Loucy (cell line): ENCODE data around the gene GBA2.

Experiments
- H2AFZ ChIP-seq: fragments of 200-600 bp; sonication (generic); 2 replicates; pipeline ENCODE4 v1.6.0; 2016; ENCODE audit warnings: antibody characterized with exemption, mild to moderate bottlenecking, low read length, moderate library complexity
- H3F3A ChIP-seq: fragments of 200-600 bp; 2 replicates; pipeline ENCODE4 v1.6.0; 2016; ENCODE audit warnings: antibody characterized with exemption, low read depth, mild to moderate bottlenecking
- H3K27me3 ChIP-seq: fragments of 200-600 bp; sonication (generic); 2 replicates; pipeline ENCODE4 v1.6.1; 2014; ENCODE audit warnings: low read length, mild to moderate bottlenecking; ENCODE audit not compliant: insufficient read depth, poor library complexity, severe bottlenecking
- H3K36me3 ChIP-seq: fragments of 200-600 bp; sonication (generic); 2 replicates; pipeline ENCODE4 v1.6.1; 2016; ENCODE audit warnings: low read length; ENCODE audit not compliant: insufficient read depth
- H3K4me1 ChIP-seq: fragments of 200-600 bp; sonication (generic); 2 replicates; pipeline ENCODE4 v1.5.1; 2014; ENCODE audit warnings: low read length, mild to moderate bottlenecking; ENCODE audit not compliant: insufficient read depth, poor library complexity, severe bottlenecking
- H3K4me2 ChIP-seq: fragments of 200-600 bp; sonication (generic); 2 replicates; pipeline ENCODE4 v1.6.0; 2014; ENCODE audit warnings: antibody characterized with exemption, low read length, low read depth, mild to moderate bottlenecking; ENCODE audit not compliant: poor library complexity, severe bottlenecking
- H3K4me3 ChIP-seq: fragments of 200-600 bp; sonication (generic); 2 replicates; pipeline ENCODE4 v1.5.1; 2014; ENCODE audit warnings: low read length, mild to moderate bottlenecking, mixed read lengths; ENCODE audit not compliant: poor library complexity, severe bottlenecking
- H3K79me2 ChIP-seq: fragments of 200-600 bp; sonication (generic); 2 replicates; pipeline ENCODE4 v1.6.1; 2014; ENCODE audit warnings: low read length; ENCODE audit not compliant: insufficient read depth
- H3K9ac ChIP-seq: fragments of 200-600 bp; sonication (generic); 2 replicates; pipeline ENCODE4 v1.6.0; 2014; ENCODE audit warnings: mild to moderate bottlenecking, low read depth, low read length, moderate library complexity; ENCODE audit not compliant: poor library complexity, severe bottlenecking
- H3K9me2 ChIP-seq: fragments of 200-600 bp; sonication (generic); replicated peaks from 2 replicates; pipeline ENCODE4 v1.6.1; 2016; ENCODE audit warnings: low read depth, low read length, mixed read lengths
- H3K9me3 ChIP-seq: fragments of 200-600 bp; sonication (generic); 2 replicates; pipeline ENCODE4 v1.6.1; 2014; ENCODE audit warnings: mild to moderate bottlenecking, antibody characterized with exemption, low read length, low read depth; ENCODE audit not compliant: insufficient read depth
- H4K20me1 ChIP-seq: fragments of 200-600 bp; sonication (generic); 2 replicates; pipeline ENCODE4 v1.6.0; 2014; ENCODE audit warnings: antibody characterized with exemption, low read length, mild to moderate bottlenecking; ENCODE audit not compliant: insufficient read depth, poor library complexity, severe bottlenecking
- CTCF ChIP-seq: fragments of 200-600 bp; sonication (generic); conservative IDR thresholded peaks from 2 replicates; pipeline ENCODE4 v1.5.1; 2014; ENCODE audit warnings: mild to moderate bottlenecking, antibody characterized with exemption, low read length
- EZH2phosphoT487 ChIP-seq: fragments of 200-600 bp; IDR thresholded peaks from 2 replicates; pipeline ENCODE4 v1.6.1; 2018; ENCODE audit warnings: antibody characterized with exemption, mild to moderate bottlenecking, moderate library complexity, borderline replicate concordance

Gene GBA2

GRCh38 chr9:35732800-35733541 is 16.1 kb downstream of the GBA2 start:
- H3K9me2 ChIP-seq: no peaks in the 10 kb centered on the region
- peaks cover 41% of the 10 kb centered on the region for H3K4me1 ChIP-seq
- H4K20me1 ChIP-seq: peaks cover 30% of the 10 kb centered on the region
- peak overlapping the region; percentile 81 for H3K4me3 ChIP-seq
- peak overlapping the region; percentile 89 for H3K4me2 ChIP-seq
- no peak for TF ChIP-seq EZH2phosphoT487
- peak; percentile 34 for TF ChIP-seq CTCF
- H3K36me3 ChIP-seq: peaks cover 28% of the 10 kb centered on the region; the same call in 1 of the 2 replicates
- no peaks in the 10 kb centered on the region for H3K27me3 ChIP-seq
- H3F3A ChIP-seq: peaks cover 16% of the 10 kb centered on the region
- H3K9ac ChIP-seq: peak overlapping the region; percentile 92
- H3K9me3 ChIP-seq: no peaks in the 10 kb centered on the region
- peak overlapping the region; percentile 76; the same call in 1 of the 2 replicates for H2AFZ ChIP-seq
- H3K79me2 ChIP-seq: peaks cover 54% of the 10 kb centered on the region

GRCh38 chr9:35732185-35732799 is 16.7 kb downstream of the GBA2 start, which contains the start of the genes CREB3 and TLN1:
CREB3 (plus strand) TSS chr9:35732666; CDS start chr9:35732773, 107 bp downstream.
TLN1 (minus strand) TSS chr9:35732195; CDS start chr9:35725694, 6,501 bp downstream.
- Histone ChIP-seq H3F3A (peaks cover 17% of the 10 kb centered on the region), H3K4me3 (peak within 1 kb of the TSS; percentile 81), H3K9ac (peak within 1 kb of the TSS; percentile 92), H3K9me2 (no peaks in the 10 kb centered on the region), H3K79me2 (peaks cover 61% of the 10 kb centered on the region), H3K9me3 (no peaks in the 10 kb centered on the region), H3K4me1 (peaks cover 48% of the 10 kb centered on the region), H2AFZ (peak within 1 kb of the TSS; percentile 76), H3K4me2 (peak within 1 kb of the TSS; percentile 99), H4K20me1 (peaks cover 30% of the 10 kb centered on the region), H3K27me3 (no peaks in the 10 kb centered on the region), H3K36me3 (peaks cover 21% of the 10 kb centered on the region; the same call in 1 of the 2 replicates)
- peak; percentile 41 for TF ChIP-seq CTCF
- no peak for TF ChIP-seq EZH2phosphoT487

GRCh38 chr9:35731415-35732184 is 17.4 kb downstream of the GBA2 start:
- peak overlapping the region; percentile 58; the same call in 1 of the 2 replicates for H2AFZ ChIP-seq
- H3K9me3 ChIP-seq: no peaks in the 10 kb centered on the region
- peak overlapping the region; percentile 99 for H3K4me2 ChIP-seq
- peaks cover 54% of the 10 kb centered on the region for H3K4me1 ChIP-seq
- H3K27me3 ChIP-seq: no peaks in the 10 kb centered on the region
- peaks cover 31% of the 10 kb centered on the region for H4K20me1 ChIP-seq
- H3F3A ChIP-seq: peaks cover 17% of the 10 kb centered on the region
- peak overlapping the region; percentile 92 for H3K9ac ChIP-seq
- no peaks in the 10 kb centered on the region for H3K9me2 ChIP-seq
- H3K79me2 ChIP-seq: peaks cover 66% of the 10 kb centered on the region
- TF ChIP-seq EZH2phosphoT487 (no peak), CTCF (no peak)
- peaks cover 15% of the 10 kb centered on the region; the same call in 1 of the 2 replicates for H3K36me3 ChIP-seq
- H3K4me3 ChIP-seq: peak overlapping the region; percentile 81
